Neural cell (in vitro differentiated cells): ENCODE results near the gene HAUS3. TPM values are rescaled to one million over a fixed set of nuclear protein-coding genes. Genes with fewer than 3 reads are reported as not detected.

ENCODE experiments used
- H2AFZ ChIP-seq: fragments of 200-600, 300-800 bp; sonication (generic), shearing (Covaris generic); 2 replicates; pipeline ENCODE4 v1.6.0; 2014; ENCODE audit warnings: low read depth, mild to moderate bottlenecking, antibody characterized with exemption, low read length, moderate library complexity
- H3F3A ChIP-seq: fragments of 200-600 bp; shearing (Covaris generic); 2 replicates; pipeline ENCODE4 v1.6.1; 2016; ENCODE audit warnings: mild to moderate bottlenecking, moderate library complexity, mixed read lengths, antibody characterized with exemption, low read length; ENCODE audit not compliant: insufficient read depth, poor library complexity, severe bottlenecking
- H3K27ac ChIP-seq: fragments of 200-600, 300-800 bp; sonication (generic), shearing (Covaris generic); 2 replicates; pipeline ENCODE4 v1.5.1; 2014; ENCODE audit warnings: mild to moderate bottlenecking, low read length, moderate library complexity
- H3K27me3 ChIP-seq: fragments of 300-800, 200-600 bp; sonication (generic), shearing (Covaris generic); 2 replicates; pipeline ENCODE4 v1.6.0; 2014; ENCODE audit warnings: mild to moderate bottlenecking, low read depth, low read length, moderate library complexity; ENCODE audit not compliant: insufficient read depth
- H3K36me3 ChIP-seq: fragments of 300-800, 200-600 bp; sonication (generic), shearing (Covaris generic); 2 replicates; pipeline ENCODE4 v1.5.1; 2014; ENCODE audit warnings: mild to moderate bottlenecking, antibody characterized with exemption, low read length, moderate library complexity; ENCODE audit not compliant: insufficient read depth
- H3K4me2 ChIP-seq: fragments of 300-800, 200-600 bp; sonication (generic), shearing (Covaris generic); 2 replicates; pipeline ENCODE4 v1.6.0; 2014; ENCODE audit warnings: mild to moderate bottlenecking, low read length
- H3K4me3 ChIP-seq: fragments of 300-800, 200-600 bp; sonication (generic), shearing (Covaris generic); 2 replicates; pipeline ENCODE4 v1.5.1; 2014; ENCODE audit warnings: mild to moderate bottlenecking, low read length, moderate library complexity
- H3K79me2 ChIP-seq: fragments of 200-600 bp; shearing (Covaris generic); replicated peaks from 2 replicates; pipeline ENCODE4 v1.6.0; 2014; ENCODE audit warnings: mild to moderate bottlenecking, low read length, moderate library complexity; ENCODE audit not compliant: insufficient read depth
- H3K9ac ChIP-seq: fragments of 300-800, 200-600 bp; sonication (generic), shearing (Covaris generic); 2 replicates; pipeline ENCODE4 v1.6.1; 2016; ENCODE audit warnings: mild to moderate bottlenecking, low read length, mixed read lengths
- H3K9me2 ChIP-seq: fragments of 200-600 bp; shearing (Covaris generic); 2 replicates; pipeline ENCODE4 v1.6.1; 2016; ENCODE audit warnings: mild to moderate bottlenecking, low read length, mixed read lengths; ENCODE audit not compliant: insufficient read depth
- H3K9me3 ChIP-seq: fragments of 200-600, 300-800 bp; sonication (generic), shearing (Covaris generic); 2 replicates; pipeline ENCODE4 v1.6.1; 2016; ENCODE audit warnings: mild to moderate bottlenecking, mixed run types, low read length, moderate library complexity, mixed read lengths
- H4K20me1 ChIP-seq: fragments of 200-600 bp; shearing (Covaris generic); 2 replicates; pipeline ENCODE4 v1.6.1; 2016; ENCODE audit warnings: mild to moderate bottlenecking, mixed run types; ENCODE audit not compliant: insufficient read depth
- CTCF ChIP-seq: fragments of 450-650 bp; IDR thresholded peaks from 2 replicates; pipeline ENCODE4 v1.5.1; 2014; ENCODE audit warnings: antibody characterized with exemption, mild to moderate bottlenecking, moderate library complexity; ENCODE audit not compliant: poor library complexity, severe bottlenecking
- EP300 ChIP-seq: fragments of 450-650 bp; conservative IDR thresholded peaks from 2 replicates; pipeline ENCODE4 v1.6.1; 2014; ENCODE audit warnings: antibody characterized with exemption, mild to moderate bottlenecking, moderate library complexity; ENCODE audit not compliant: poor library complexity, severe bottlenecking
- EZH2 ChIP-seq: fragments of 200-600, 300-800 bp; shearing (Covaris generic), sonication (generic); IDR thresholded peaks from 2 replicates; pipeline ENCODE4 v1.6.1; 2014; ENCODE audit warnings: antibody characterized with exemption, low read length, borderline replicate concordance, mild to moderate bottlenecking; ENCODE audit not compliant: insufficient read depth, poor library complexity, severe bottlenecking
- MXI1 ChIP-seq: fragments of 450-650 bp; conservative IDR thresholded peaks from 2 replicates; pipeline ENCODE4 v1.6.1; 2014; ENCODE audit warnings: antibody characterized with exemption, mild to moderate bottlenecking; ENCODE audit not compliant: poor library complexity, severe bottlenecking
- POLR2AphosphoS5 ChIP-seq: IDR thresholded peaks from 2 replicates; pipeline ENCODE4 v1.6.1; 2012
- RAD21 ChIP-seq: fragments of 450-650 bp; conservative IDR thresholded peaks from 2 replicates; pipeline ENCODE4 v1.6.1; 2014; ENCODE audit warnings: antibody characterized with exemption, mild to moderate bottlenecking, moderate library complexity
- REST ChIP-seq: IDR thresholded peaks from 2 replicates; pipeline ENCODE4 v1.6.1; 2012; ENCODE audit warnings: borderline replicate concordance
- SMC3 ChIP-seq: fragments of 450-650 bp; conservative IDR thresholded peaks from 2 replicates; pipeline ENCODE4 v1.6.1; 2014; ENCODE audit warnings: antibody characterized with exemption, mild to moderate bottlenecking, moderate library complexity; ENCODE audit not compliant: poor library complexity
- TAF1 ChIP-seq: IDR thresholded peaks from 2 replicates; pipeline ENCODE4 v1.6.1; 2012; ENCODE audit warnings: low read depth
- polyA plus RNA-seq: library from polyadenylated mRNA; depleted of rRNA; stranded (reverse); fragments of >200 nt; gene quantifications from 2 replicates; pipeline ENCODE4 v1.2.3, GENCODE V29; 2014

The HAUS3 gene
- polyA plus RNA-seq, 1 donor from 2014 or later: 34.2 TPM

GRCh38 chr4:2241003-2241402 is 918 bp downstream of the HAUS3 start:
- Histone ChIP-seq H3K9ac (peak overlapping the region; percentile 67), H3K36me3 (no peaks in the 10 kb centered on the region), H3K27ac (no peak overlapping the region), H3K4me2 (peak overlapping the region; percentile 89), H4K20me1 (no peaks in the 10 kb centered on the region), H3K27me3 (no peaks in the 10 kb centered on the region), H2AFZ (no peak overlapping the region), H3F3A (no peaks in the 10 kb centered on the region), H3K4me3 (peak overlapping the region; percentile 90), H3K9me3 (no peaks in the 10 kb centered on the region), H3K79me2 (peaks cover 45% of the 10 kb centered on the region), H3K9me2 (no peaks in the 10 kb centered on the region)
- TF ChIP-seq EZH2 (no peak), EP300 (no peak), POLR2AphosphoS5 (no peak), MXI1 (no peak), RAD21 (no peak), TAF1 (no peak), CTCF (no peak), SMC3 (no peak), REST (no peak)

- no peak overlapping the region for H2AFZ ChIP-seq
- peaks cover 5% of the 10 kb centered on the region for H3K36me3 ChIP-seq
- H3K9ac ChIP-seq: no peak overlapping the region
- H3K27me3 ChIP-seq: no peaks in the 10 kb centered on the region
- H3F3A ChIP-seq: no peaks in the 10 kb centered on the region
- no peaks in the 10 kb centered on the region for H4K20me1 ChIP-seq
- H3K79me2 ChIP-seq: peaks cover 45% of the 10 kb centered on the region
- TF ChIP-seq MXI1 (no peak), RAD21 (no peak), CTCF (no peak), POLR2AphosphoS5 (no peak), EZH2 (no peak), REST (no peak), EP300 (no peak), SMC3 (no peak), TAF1 (no peak)
- H3K9me2 ChIP-seq: no peaks in the 10 kb centered on the region
- no peak overlapping the region for H3K4me2 ChIP-seq
- no peak overlapping the region for H3K4me3 ChIP-seq
- no peaks in the 10 kb centered on the region for H3K9me3 ChIP-seq
- H3K27ac ChIP-seq: no peak overlapping the region
These were observed 4.8 kb downstream of the HAUS3 start for GRCh38 chr4:2236944-2237666.
